Eye (tissue), 1 donor: ENCODE results near the gene SH3RF1.

Source experiments
- DNase-seq: peaks from one replicate; pipeline ENCODE4 v3.0.0-alpha.2; 2015

Gene SH3RF1

DNA sequence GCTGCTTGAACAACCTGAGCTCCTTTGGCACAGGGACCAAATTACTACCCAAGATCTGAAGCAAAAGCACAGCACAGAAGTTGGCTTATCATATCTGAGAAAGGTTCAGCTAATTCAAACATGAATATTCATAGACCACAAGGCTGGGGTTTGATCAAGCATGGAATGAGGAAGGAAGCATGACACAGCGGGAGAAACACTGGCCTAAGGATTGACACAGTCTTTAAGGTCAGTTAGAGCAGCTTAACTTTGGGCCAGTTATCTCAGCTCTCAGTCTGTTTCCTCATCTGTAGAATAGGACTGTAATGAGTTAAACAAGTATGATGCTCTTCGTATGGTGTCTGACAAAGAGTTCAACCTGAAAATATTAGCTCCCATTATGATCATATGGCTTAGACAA is 172.2 kb downstream of the SH3RF1 start:
- no peak for DNase-seq

DNA sequence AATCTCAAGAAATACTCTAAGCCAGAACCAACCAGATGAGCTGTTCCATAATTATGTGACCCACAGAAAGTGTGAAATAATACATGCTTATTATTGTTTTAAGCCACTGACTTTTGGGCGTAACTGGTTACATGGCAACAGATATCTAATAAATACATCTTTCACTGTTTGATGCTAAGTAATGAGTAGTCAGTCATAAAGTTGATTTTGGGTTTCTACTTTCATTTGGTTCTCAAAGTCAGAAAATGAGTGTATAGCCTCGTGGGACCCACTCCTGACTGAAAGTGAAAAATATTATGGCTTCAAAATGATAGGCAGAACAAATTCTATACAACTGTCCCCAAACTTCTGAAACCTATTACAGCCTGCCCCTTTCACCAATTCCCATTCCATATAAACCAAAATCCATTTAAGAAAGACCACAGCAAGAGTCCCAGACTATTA is 172.7 kb downstream of the SH3RF1 start:
- DNase-seq, result no peak

DNA sequence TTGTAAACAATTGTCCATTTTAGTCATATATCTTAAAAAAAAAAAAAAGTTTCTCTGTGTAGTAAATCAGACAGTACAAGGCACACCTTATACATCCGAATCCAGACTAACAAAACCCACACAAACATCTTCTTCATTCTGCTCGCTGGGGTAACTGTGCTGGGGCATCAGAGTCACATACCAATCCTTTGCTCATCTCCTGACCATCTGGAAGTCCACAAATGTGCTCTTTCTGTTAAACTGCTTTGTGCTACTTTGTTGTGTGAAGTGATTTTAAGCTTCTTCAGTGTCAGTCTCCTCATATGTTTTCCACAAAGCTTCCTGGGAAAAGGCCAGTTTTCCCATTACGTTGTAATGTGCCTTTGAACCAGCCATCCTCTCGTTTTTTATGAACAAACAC is 174.5 kb downstream of the SH3RF1 start:
- DNase-seq, result no peak

DNA sequence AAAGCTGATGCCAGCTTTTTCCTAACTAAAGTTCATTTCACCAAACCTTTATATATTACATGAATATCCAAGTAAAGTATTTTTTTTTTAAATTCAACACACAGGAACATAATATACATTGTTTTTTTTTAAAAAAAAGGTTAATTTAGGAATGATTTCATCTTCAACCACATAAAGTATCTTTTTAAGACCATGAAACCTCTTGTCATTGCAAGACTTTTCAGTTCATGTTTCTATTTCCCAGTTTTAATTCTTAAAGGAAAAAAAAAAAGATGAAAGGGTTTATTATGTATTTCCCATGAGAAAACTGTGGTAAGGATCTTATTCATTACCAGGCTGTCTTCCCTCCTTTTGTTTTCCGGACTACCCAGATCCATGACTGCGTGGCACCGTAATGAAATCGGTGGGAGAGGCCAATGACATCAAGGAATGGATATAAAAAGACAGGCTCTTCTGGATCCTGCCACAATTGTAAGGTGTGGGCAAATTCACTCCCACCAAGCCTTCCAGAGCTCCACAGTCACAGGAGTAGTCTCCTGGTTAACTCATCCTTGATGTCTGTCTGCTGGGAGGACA is 176.0 kb downstream of the SH3RF1 start:
- no peak for DNase-seq

DNA sequence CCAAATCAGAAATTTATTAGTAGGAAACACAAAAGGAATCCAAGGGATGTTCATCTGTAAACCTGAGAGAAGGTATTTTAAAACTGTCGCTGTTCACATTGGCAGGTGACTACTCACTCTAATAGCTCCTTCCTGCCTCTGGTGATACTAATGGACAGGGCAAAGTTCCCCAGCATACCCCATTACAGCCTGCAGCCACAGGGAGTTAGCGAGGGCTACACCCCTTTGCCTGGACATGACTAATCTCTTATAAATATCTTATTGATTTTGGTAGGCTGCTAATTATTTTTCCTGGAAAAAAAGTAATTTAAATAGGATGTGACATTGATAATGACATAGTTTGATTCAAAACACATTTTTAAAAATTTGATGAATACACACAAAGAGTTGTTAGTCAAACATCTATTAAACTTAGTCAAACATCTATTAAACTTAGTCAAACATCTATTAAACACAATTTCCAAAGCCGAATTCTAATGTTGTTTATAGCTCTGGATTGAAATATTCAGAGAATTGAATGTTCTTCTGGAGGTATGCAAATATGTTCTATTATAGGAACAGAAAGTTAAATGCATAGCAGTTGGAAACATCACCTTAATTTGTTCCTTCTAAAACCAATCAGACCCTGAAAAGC is 177.8 kb downstream of the SH3RF1 start:
- no peak for DNase-seq

DNA sequence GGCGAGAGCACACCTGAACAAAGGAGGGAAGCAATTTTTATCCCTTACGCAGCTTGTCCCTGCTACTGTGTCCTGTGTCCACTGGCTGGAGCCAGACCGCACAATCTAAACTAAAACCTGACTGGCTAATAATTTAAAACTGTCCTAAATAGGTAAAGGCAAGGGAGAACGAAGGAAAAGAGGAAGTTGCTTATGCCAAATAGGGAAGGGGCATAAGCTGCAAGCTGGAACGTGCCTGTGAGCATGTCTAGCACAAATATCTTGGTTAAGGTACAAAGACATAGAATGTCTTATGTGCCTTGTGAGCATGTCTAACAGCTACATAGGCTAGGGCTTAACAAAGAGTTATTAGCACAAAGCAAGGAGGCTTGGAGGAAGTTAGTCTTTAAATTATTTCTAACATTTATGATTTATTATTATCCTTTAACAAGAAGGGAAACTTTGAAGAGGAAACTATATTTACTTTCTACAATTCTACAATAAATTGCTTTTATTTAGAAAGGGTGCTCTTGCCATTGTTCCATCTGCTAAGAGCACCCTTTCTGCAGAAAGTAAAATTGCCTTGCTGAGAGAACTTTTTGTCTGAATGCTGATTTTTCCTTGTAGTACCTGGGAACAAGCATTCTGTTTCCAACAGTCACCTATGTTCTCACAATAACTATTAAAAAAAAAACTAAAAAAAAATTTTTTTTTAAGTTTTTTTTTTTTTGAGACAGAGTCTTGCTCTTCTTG is 180.1 kb downstream of the SH3RF1 start:
- no peak for DNase-seq

DNA sequence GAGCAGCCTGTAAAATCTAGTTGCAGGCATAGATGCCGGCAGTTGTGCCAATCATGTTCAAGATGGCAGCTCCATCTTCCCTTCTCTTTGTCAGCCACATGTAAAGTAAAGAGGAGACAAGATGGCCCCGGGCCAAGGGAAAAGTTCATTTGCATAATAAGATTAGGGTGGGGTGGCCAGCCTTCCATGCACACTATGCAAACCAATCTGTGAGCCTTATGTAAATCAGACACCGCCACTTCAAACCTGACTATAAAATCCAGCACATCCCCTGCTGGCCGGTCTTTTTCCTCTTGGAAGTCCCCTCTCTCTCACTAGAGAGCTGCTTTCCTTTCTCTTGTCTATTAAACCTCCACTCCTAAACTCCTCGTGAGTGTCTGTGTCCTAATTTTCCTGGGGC is 181.8 kb downstream of the SH3RF1 start:
- no peak for DNase-seq

DNA sequence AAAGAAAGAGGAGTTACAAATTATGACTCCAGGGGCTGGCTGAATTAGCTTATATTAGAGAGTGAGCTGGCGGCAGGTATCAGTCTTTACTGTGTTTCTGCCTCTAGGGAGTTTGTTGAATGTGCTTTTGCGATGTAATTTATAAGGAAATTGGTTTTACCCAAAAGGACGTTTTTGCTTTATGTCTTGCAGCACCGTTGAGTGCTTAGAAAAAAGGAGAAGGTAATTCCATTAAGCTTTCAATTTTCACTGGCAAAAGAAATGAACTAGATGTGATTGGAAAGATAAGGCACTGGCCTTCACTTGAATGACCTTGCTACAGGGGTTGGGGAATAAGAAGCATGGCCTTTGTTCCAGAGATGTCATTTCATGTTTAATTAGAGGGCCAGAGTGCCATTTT is 185.8 kb downstream of the SH3RF1 start:
- no peak for DNase-seq

DNA sequence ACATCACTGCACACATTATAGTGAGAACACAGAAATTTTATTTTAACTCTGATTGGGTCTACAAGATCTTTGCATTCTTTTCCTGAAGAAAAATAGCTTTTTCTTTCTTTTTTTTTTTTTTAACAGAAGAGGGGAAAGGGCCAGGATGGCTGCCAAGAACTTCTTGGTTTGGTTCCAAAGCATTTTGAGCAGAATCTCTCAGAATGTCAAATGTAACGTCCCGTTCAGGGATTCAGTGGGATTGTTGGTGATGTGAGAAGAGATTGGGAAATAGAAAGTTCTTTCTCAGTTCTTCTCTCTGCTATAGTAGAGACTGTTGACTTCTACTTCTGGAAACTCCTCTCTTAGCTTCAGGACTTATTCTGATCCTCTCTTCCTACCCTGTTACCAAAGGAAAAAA is 189.8 kb downstream of the SH3RF1 start:
- peak; percentile 83 for DNase-seq

DNA sequence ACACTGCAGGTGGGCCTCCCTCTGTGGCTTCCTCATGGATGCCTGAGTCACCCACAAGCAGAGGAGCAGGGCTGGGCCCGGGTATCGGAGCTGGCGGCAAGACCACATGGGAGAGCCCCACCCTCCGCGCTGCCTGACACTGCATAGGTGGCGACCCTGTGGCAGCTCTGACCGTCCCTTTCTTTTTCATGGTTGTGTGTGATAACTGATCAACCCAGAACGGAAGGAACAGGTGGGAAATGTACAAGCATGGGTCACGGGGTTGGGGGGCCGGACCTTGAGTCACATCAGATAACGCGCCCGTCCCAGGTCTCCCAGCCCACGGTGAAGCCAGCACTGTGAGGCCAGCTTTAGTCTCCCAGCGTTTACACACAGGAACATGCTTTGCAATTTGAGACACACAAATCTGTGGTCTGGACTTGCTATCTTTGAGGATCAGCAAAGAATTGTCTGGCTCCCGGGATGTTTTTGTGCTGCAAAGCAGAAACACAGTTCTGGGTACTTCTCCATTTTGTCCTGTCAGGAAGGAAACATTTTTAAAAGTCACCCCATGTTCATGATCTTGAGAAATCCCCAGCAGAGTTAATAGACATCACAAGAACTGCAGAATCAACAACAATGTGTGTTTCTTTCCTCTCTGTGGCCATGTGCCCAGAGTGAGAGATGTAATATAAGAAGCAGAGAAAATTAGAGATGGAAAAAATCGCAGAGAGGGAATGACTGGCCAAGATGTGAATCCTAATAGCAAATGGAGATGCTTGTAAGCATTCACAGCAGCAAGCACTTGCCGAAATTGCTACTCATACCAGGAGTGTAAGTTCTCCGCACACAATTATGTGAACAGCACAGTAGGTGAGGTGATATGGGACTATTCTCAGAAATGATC is 190.6 kb downstream of the SH3RF1 start:
- peak; percentile 78 for DNase-seq

DNA sequence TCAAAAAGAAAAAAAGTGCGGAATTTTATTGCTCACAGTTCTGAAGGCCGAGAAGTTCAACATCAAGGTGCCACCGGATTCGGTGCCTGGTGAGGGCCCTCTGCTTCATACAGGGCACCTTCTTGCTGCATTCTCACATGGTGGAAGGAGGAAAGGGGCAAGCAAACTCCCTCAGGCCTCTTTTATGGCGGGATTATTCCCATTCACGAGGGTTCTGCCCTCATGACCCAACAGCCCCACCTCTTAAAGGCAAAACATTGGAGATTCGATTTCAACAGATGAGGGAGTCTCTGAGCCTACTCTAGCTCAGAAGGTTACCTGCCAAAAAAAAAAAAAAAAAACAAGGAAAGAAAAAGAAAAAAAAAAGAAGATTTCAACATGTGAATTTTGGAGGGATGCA is 196.6 kb downstream of the SH3RF1 start:
- no peak for DNase-seq

DNA sequence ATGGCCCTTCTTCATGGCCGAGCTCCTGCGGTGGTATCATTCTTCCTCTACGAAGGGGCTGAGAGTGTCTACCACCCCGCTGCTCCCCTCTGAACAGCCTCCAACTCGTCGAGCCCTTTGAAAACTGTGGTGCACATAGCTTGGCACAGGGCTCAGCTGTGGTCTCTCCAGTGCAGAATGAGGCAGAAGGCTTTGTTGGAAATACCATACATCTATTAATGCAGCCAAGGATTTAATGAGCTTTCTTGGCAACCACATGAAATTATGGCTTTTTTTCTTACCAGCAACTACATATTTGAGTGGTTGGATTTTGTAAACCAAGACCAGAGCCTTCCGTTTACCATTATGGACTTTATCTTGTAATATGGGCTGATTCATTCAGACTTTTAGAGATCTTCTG is 199.0 kb downstream of the SH3RF1 start:
- no peak for DNase-seq

DNA sequence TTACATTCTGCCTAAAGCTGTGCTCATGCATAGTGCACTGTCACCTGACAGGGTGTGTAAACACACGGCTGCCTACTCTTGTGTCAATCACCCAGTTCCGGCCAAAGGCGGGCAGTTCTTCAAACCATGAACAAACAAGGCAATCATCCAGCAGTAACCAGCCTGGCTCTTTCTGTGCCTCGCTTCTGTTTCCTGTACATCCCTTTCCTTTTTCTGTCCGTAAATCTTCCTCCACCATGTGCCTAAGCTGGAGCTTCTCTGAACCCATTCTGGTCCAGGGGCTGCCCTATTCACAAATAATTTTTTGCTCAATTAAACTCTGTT is 199.9 kb downstream of the SH3RF1 start:
- peak; percentile 66 for DNase-seq

DNA sequence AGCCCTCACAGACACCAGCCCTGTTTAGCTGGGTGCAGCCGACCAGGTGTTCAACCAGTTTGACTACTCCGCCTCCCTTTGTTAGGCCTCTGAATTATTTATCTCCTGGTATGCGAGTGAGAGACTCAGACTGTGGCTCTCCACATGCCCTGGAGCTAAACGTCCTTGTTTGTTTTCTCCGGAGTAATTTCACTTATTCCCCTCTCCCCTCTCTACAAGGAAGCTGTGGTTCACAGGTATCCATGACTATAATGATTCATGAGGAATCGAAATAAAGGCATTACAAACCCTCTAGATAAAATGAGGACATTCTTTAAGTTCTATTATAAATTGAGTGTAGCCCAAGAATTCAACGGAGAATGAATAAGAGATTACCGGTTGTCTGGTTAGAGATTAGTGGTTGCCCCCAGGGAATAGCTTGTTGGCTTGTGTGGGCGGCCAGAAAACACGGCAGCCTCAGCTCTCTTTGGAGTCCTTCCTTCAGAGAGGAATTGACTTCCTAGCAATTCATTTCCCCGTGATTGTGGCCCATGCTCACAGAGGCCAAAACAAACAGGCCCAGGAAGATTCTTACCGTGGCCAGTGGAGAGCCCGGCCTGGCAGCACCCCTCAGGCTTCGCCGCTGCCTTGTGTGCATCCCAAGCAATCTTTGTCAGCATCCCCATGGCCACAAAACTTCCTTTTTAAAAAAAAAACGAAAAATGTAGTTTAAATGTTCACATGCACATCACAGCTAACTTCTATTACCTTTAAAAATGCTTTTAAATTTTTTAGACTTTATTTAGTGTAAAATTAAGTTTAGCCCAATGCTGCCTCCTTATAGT is 200.5 kb downstream of the SH3RF1 start:
- peak; percentile 87 for DNase-seq

DNA sequence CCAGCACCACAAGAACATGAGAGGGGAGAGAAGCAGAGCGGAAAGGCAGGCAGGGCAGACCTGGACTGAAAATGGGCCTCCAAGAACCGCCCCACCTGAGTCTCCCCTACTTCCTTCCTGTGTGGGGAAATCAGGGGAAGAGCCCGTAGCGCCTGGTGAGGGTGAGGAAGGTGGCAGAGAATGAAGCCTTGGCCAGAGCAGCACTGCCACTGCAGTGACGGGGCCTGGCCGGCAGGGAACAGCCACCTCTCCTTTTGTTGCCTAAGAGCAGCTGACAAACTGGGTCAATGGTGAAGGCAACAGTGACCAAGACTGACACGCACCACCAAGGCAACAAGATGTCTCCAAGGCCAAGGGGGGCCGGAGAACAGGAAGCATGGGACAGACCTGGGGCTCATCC is 202.3 kb downstream of the SH3RF1 start:
- DNase-seq, result no peak

DNA sequence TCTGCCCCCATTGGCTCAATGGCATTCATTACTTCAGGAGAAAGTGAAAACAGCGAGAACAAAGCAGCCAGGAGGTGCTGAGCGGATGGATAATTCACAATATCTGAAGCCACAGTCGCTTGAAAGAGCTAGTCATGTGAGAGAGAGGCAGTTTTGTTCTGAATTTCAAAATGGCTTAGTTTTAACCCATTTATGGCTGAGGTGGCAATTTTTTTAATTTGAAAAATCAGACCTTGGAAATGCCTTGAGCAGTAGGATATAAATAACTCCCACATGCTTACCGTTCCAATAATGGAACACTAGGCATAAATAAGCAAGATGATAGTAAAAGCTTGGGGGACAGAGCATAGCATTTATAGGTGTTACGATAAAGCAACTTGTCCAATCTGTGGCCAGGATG is 203.8 kb downstream of the SH3RF1 start:
- DNase-seq, result no peak

DNA sequence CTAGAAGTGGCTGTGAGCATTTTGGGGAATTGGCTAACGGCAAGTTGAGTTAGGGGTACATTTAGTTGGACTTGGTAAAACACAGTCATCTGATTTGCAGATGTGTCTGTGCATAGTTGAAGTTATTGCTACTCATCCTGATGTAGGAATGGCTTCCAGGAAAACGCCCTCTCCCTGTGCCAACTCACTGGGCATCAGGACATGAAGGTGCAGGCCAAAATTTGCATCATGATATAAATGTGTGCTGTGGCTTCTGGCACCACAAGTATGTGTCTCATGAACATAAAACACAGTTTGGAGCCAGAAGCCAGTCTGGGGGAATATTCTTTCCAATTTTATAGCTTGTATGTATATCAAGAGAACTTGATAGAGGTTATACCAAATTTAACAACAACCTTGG is 206.5 kb downstream of the SH3RF1 start:
- DNase-seq, result no peak

DNA sequence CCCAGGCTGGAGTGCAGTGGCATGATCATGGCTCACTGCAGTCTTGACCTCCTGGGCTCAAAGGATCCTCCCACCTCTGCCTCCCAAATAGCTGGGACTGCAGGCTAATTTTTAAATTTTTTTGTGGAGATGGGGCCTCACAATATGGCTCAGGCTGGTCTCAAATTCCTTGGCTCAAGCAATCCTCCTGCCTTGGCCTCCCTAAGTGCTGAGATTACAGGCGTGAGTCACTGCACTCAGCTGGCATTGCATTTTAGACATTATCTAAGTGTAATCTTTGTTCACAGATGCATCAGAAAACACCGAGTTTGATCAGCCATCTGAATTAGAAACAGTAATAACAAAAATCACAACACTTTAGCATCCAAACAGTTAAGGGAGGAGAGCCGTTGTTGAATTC is 207.3 kb downstream of the SH3RF1 start:
- no peak for DNase-seq

DNA sequence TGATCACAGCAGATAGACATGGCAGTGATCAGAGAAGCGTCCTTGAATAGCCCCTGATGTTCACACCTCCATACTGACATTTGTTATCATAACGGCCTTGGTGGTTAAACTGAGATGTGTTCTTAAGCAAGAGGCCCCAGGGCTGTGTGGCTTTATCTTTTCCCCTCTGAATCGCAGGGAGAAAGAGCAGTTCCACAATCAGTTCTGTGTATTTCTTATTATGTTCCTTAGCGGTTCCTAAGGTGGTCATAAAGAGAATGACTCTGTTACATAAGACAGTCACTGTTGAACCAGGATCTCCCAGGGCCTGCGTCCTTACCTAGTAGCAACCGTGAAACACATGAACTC is 207.9 kb downstream of the SH3RF1 start:
- DNase-seq, result no peak

DNA sequence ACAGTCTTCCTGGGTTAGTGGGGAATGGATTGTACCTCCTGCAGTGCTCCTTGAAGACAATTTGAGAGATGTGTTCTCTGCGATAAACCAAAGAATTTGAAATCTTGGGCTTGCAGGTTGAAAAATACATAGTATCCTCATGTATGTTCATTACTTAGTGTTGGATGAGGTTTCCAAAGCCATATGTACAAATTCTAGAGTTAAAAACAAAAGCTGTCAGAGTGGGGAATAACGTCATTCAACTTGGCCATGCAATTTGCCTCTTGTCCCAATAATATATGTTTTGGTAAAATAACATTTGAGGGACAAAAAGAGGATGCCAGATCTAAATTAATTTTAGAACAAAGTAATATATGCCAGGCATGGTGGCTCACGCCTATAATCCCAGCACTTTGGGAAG is 209.4 kb downstream of the SH3RF1 start:
- DNase-seq, result no peak

DNA sequence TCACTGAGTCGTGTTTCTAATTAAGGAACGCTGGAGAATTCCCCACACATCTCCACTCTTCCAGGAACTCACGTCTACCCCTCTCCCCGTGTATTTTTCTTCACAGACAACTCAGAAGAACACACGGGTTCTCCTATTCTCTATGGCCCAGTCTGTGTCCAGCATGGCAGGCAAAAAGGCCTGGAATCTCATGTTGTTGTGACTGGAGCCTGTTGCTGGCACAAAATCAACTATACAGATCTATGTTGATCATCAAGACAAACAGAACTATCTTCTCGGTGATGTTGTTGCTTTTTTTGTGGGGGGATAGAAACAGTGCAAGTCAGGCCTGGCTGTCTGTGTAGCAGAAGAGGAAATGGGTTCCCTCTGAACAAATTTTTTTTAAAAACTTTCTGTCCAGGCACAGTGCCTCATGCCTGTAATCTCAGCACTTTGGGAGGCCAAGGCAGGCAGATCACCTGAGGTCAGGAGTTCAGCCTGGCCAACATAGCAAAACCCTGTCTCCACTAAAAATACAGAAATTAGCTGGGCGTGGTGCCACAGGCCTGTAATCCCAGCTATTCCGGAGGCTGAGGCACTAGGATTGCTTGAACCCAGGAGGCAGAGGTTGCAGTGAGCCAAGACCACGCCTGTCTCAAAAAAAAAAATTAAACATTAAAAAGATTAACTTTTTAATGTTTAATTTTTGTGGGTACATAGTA is 210.2 kb downstream of the SH3RF1 start:
- DNase-seq, result no peak
